ENCODE measurements around the gene GOLGA1. TPM values are rescaled to one million over a fixed set of nuclear protein-coding genes. Genes with fewer than 3 reads are reported as not detected.

GOLGA1 gene
- total RNA-seq, 2 experiments from 2014 or later = 19.0 to 19.2 TPM

DNA sequence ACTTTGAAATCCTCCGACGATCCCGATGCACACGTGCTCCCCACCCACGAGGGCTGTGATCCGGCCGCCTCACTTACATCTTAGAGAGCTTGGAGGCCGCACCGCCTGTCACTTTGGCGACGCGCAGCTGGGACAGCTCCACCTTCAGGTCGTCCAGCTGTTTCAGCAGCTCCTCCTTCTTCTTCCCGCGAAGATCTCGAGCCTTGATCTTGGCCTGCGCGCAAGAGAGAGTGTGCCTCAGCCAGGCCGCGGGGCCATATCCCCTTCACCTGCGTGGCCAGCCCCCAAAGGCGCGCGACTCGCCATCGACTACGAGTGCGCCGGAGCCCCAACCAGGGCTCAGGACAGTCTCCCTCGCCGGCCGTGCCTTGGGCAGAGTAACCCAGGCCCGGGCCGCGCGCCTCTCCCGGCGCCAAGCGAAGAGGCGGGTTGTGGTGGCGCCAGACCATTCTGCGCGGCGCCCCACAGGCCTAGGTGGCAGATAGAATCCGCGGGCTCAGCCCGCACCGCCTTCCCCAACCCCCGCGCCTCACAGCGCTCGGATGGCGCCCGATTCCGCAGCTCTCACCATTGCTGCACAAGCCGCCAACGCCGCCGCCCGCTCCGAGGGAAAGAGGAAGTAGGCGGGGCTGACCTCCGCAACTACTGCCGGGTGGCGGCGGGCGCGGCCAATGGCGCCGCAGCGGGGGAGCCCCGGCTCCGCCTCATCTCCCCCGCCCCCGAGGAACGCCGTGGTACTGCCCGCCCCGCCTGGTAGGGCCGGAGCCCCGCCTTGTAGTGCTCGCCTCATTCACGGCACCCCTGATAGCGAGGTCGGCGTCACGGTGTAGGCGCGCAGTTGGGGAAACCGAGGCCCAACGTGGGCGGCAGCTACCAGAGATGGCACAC, 79.3 kb downstream of the GOLGA1 start, which contains the start of the genes ARPC5L and RPL35:
TSS of gene ARPC5L (plus strand) at position 789 of the 888 bp plus-strand sequence. CDS start 7,161 bp downstream, outside the sequence.
TSS of gene RPL35 (minus strand) at position 616 of the 888 bp plus-strand sequence. CDS start at position 571, 45 bp downstream.
- Histone ChIP-seq H3K9me3 (ENCODE audit: low read length) (no peaks in the 10 kb centered on the region), H3K9me2 (ENCODE audit: insufficient read depth, low read length) (no peaks in the 10 kb centered on the region), H3K4me3 (ENCODE audit: low read depth, low read length, poor library complexity, severe bottlenecking) (peak within 1 kb of the TSS; percentile 94), H3K79me2 (ENCODE audit: insufficient read depth, low read depth, low read length) (peaks cover 35% of the 10 kb centered on the region), H2AFZ (ENCODE audit: low read length) (peak within 1 kb of the TSS; percentile 79; the same call in 1 of the 2 replicates), H3K4me2 (ENCODE audit: low read length) (peak within 1 kb of the TSS; percentile 92), H3K36me3 (ENCODE audit: insufficient read depth, low read length) (peaks cover 51% of the 10 kb centered on the region), H4K20me1 (ENCODE audit: insufficient read depth, low read length) (peaks cover 25% of the 10 kb centered on the region), H3K4me1 (ENCODE audit: insufficient read depth, low read length, poor library complexity, severe bottlenecking) (peaks cover 37% of the 10 kb centered on the region), H3K27ac (ENCODE audit: low read depth, low read length, poor library complexity, severe bottlenecking) (peak within 1 kb of the TSS; percentile 65)
- ChIA-PET CTCF (ENCODE audit: unreplicated experiment) (interaction anchor here (0.6 kb wide), 1 partner anchor 82 kb away, joined by 4 read pairs; no protein-coding TSS in a partner anchor), POLR2A (interaction anchor here (0.5 to 2.1 kb wide), 9 partner anchors 11 to 1414 kb away, joined by 3 to 10 read pairs (median 4); no protein-coding TSS in a partner anchor)
- peak; percentile 97 for DNase-seq (ENCODE audit: low spot score)
- TF ChIP-seq EZH2phosphoT487 (IDR thresholded peaks at IDR 0.05; ENCODE audit: borderline replicate concordance, low read depth, low read length) = no peak
- TF ChIP-seq, protein P1, sequence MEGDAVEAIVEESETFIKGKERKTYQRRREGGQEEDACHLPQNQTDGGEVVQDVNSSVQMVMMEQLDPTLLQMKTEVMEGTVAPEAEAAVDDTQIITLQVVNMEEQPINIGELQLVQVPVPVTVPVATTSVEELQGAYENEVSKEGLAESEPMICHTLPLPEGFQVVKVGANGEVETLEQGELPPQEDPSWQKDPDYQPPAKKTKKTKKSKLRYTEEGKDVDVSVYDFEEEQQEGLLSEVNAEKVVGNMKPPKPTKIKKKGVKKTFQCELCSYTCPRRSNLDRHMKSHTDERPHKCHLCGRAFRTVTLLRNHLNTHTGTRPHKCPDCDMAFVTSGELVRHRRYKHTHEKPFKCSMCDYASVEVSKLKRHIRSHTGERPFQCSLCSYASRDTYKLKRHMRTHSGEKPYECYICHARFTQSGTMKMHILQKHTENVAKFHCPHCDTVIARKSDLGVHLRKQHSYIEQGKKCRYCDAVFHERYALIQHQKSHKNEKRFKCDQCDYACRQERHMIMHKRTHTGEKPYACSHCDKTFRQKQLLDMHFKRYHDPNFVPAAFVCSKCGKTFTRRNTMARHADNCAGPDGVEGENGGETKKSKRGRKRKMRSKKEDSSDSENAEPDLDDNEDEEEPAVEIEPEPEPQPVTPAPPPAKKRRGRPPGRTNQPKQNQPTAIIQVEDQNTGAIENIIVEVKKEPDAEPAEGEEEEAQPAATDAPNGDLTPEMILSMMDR (conservative IDR thresholded peaks at IDR 0.05; ENCODE audit: low read length) = peak; percentile 64
- BruUV-seq (replicated peaks) = no TSS peak
- intact Hi-C loops (cut with micrococcal nuclease; ENCODE audit: unreplicated experiment) = loop anchor here (2.0 kb wide), 1 partner anchor 91 kb away; the partner anchor contains the start of gene NR6A1

DNA sequence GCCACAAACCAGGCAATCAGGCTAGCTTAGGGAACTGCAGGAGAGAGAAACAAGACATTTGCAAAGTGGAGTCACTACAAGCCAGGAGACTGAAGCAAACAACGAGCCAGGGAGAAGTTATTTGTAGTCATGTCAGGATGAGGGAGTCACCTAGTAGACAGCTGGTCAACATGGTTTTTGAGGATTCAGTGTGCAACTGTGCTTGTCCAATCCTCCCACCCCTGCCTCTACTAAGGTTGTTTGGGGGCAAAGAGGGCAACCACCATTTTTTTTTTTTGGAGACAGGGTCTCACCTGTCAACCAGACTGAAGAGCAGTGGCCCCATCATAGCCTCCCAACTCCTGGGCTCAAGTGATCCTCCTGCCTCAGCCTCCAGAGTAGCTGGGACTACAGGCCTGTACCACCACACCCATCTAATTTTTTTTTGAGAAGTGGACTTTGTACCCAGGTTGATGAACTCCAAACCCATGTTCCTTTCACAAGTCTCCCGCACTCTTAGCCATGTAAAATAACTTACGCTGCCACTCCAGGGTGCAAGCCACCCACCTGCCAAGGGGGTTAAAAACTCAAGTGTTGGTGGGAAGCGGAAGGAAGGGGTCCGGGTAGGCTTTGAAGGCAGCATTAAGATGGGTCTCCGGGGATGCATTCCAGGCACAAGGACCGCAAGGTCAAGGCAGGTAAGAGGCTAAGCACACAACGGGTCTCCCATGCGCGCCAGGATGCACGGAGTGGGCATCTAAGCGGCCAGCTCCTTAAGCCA, 80.1 kb downstream of the GOLGA1 start:
- ChIA-PET CTCF (ENCODE audit: unreplicated experiment) (no interaction called here), POLR2A (interaction anchor here (0.5 to 2.1 kb wide), 5 partner anchors 12 to 1413 kb away, joined by 3 to 10 read pairs (median 3); no protein-coding TSS in a partner anchor)
- H3K9me2 ChIP-seq (ENCODE audit: insufficient read depth, low read length) = no peaks in the 10 kb centered on the region
- H3K36me3 ChIP-seq (ENCODE audit: insufficient read depth, low read length) = peaks cover 57% of the 10 kb centered on the region
- no peak for DNase-seq (ENCODE audit: low spot score)
- peaks cover 25% of the 10 kb centered on the region for H4K20me1 ChIP-seq (ENCODE audit: insufficient read depth, low read length)
- H3K79me2 ChIP-seq (ENCODE audit: insufficient read depth, low read depth, low read length) = peaks cover 35% of the 10 kb centered on the region
- H2AFZ ChIP-seq (ENCODE audit: low read length) = no peak overlapping the region
- peak overlapping the region; percentile 65 for H3K27ac ChIP-seq (ENCODE audit: low read depth, low read length, poor library complexity, severe bottlenecking)
- H3K4me2 ChIP-seq (ENCODE audit: low read length) = peak overlapping the region; percentile 92
- no peak for TF ChIP-seq EZH2phosphoT487 (IDR thresholded peaks at IDR 0.05; ENCODE audit: borderline replicate concordance, low read depth, low read length)
- TF ChIP-seq, protein P1 (conservative IDR thresholded peaks at IDR 0.05; ENCODE audit: low read length) = no peak
- peak overlapping the region; percentile 94 for H3K4me3 ChIP-seq (ENCODE audit: low read depth, low read length, poor library complexity, severe bottlenecking)
- intact Hi-C loops (cut with micrococcal nuclease; ENCODE audit: unreplicated experiment) = loop anchor here (2.0 kb wide), 1 partner anchor 90 kb away; the partner anchor contains the start of gene NR6A1
- H3K4me1 ChIP-seq (ENCODE audit: insufficient read depth, low read length, poor library complexity, severe bottlenecking) = peaks cover 35% of the 10 kb centered on the region
- no peaks in the 10 kb centered on the region for H3K9me3 ChIP-seq (ENCODE audit: low read length)
- TSS peak; percentile 74 for BruUV-seq (replicated peaks)
